ENCODE data around the gene TBC1D2. TPM values are rescaled to one million over a fixed set of nuclear protein-coding genes. Genes with fewer than 3 reads are reported as not detected.

TBC1D2 gene
- total and polyA plus RNA-seq, 10 of the 15 experiments (the other 5 are each of a cell fraction or from before 2014, with no cell fraction given): 0.04 to 1.6 (median 1.1) TPM

- TF ChIP-seq EGR1 (IDR thresholded peaks at IDR 0.05; ENCODE audit: borderline replicate concordance in 1 of 2, low read depth in 2 of 2, low read length in 2 of 2) (no peak), ZNF207 (IDR thresholded peaks at IDR 0.05; ENCODE audit: borderline replicate concordance) (no peak)
Observed at GRCh38 chr9:98180996-98181395, 74.5 kb downstream of the TBC1D2 start (continued).

GRCh38 chr9:98178874-98179850 is 76.3 kb downstream of the TBC1D2 start:
- CTCF ChIA-PET: no interaction called here
- Histone ChIP-seq H3K79me2 (ENCODE audit: control insufficient read depth, insufficient read depth, low read length) (no peaks in the 10 kb centered on the region), H2AFZ (ENCODE audit: control insufficient read depth, low read depth, low read length) (no peak overlapping the region), H3K4me1 (ENCODE audit: control insufficient read depth, insufficient read depth, low read length) (no peaks in the 10 kb centered on the region), H3K9me3 (replicated peaks; ENCODE audit: control insufficient read depth, insufficient read depth, low read length) (no peaks in the 10 kb centered on the region), H3K9ac (ENCODE audit: control insufficient read depth, insufficient read depth, low read length) (no peak overlapping the region), H3K36me3 (ENCODE audit: control insufficient read depth in 2 of 2, insufficient read depth in 2 of 2, low read length in 1 of 2) (no peaks in the 10 kb centered on the region), H4K20me1 (ENCODE audit: control insufficient read depth, insufficient read depth) (no peaks in the 10 kb centered on the region), H3K27ac (ENCODE audit: control insufficient read depth, insufficient read depth) (no peak overlapping the region), H3K4me2 (ENCODE audit: control insufficient read depth, insufficient read depth) (no peak overlapping the region), H3K27me3 (replicated peaks in 1 of 2; ENCODE audit: control insufficient read depth in 2 of 2, insufficient read depth in 2 of 2, low read length in 1 of 2) (no peaks in the 10 kb centered on the region), H3K4me3 (no peak overlapping the region)
- POLR2A ChIA-PET: no interaction called here
- ATAC-seq (no peak), DNase-seq (ENCODE audit: low read depth, low spot score) (no peak), FAIRE-seq (no peak)
- BruUV-seq (replicated peaks): no TSS peak
- RAD21 ChIA-PET (ENCODE audit: unreplicated experiment): interaction anchor here (1.0 kb wide), 1 partner anchor 13 kb away, joined by 3 read pairs; no protein-coding TSS in a partner anchor
- intact Hi-C loops (cut with micrococcal nuclease; ENCODE audit: unreplicated experiment) (no loop called here), in situ Hi-C loops (cut with MboI) (no loop called here)
- 62% methylated on average over 16 of the region's 16 CpGs for WGBS (ENCODE audit: insufficient coverage, insufficient replicate concordance, low lambda C conversion rate, missing lambda C conversion rate)
- SMC1A ChIA-PET (ENCODE audit: uncharacterized antibody, unreplicated experiment): interaction anchor here (0.7 kb wide), 1 partner anchor 255 kb away, joined by 3 read pairs; no protein-coding TSS in a partner anchor
- TF ChIP-seq RELB (IDR thresholded peaks at IDR 0.05; ENCODE audit: low read depth) (no peak), HCFC1 (IDR thresholded peaks at IDR 0.05; ENCODE audit: low read length) (no peak), CHD1 (IDR thresholded peaks at IDR 0.05; ENCODE audit: low read depth, low read length) (no peak), USF1 (IDR thresholded peaks at IDR 0.05; ENCODE audit: borderline replicate concordance, extremely low read length, insufficient read depth, low read depth, low read length) (no peak), ZBED1 (IDR thresholded peaks at IDR 0.05; ENCODE audit: borderline replicate concordance) (no peak), ZBTB11 (CRISPR knock-in tag; IDR thresholded peaks at IDR 0.05) (no peak), LARP7 (IDR thresholded peaks at IDR 0.05) (no peak)
